AG08395 (cell line): Measurements from ENCODE around the gene RASL10A.

Experiments
- DNase-seq: peaks from one replicate; pipeline ENCODE4 v3.0.0; 2012; ENCODE audit warnings: mixed read lengths, low spot score

RASL10A gene

GRCh38 chr22:29269230-29269604 lies 46.3 kb downstream of the RASL10A start:
- DNase-seq, result no peak

- peak; percentile 72 for DNase-seq
These were observed 46.8 kb downstream of the RASL10A start for GRCh38 chr22:29268511-29269229.

- DNase-seq, result peak; percentile 97
These were observed 47.5 kb downstream of the RASL10A start, which contains the start of the genes EWSR1 and RHBDD3 for GRCh38 chr22:29267858-29268510. Gene EWSR1 (plus strand): TSS chr22:29268268. CDS start chr22:29268337, 69 bp downstream. Gene RHBDD3 (minus strand): TSS chr22:29267981. CDS start chr22:29265626, 2,355 bp downstream.

GRCh38 chr22:29267462-29267857 lies 48.0 kb downstream of the RASL10A start:
- no peak for DNase-seq

- no peak for DNase-seq
These were observed 48.7 kb downstream of the RASL10A start for GRCh38 chr22:29266564-29267461.

GRCh38 chr22:29265929-29266328 lies 49.6 kb downstream of the RASL10A start:
- DNase-seq, result no peak

- DNase-seq, result no peak
These were observed 50.2 kb downstream of the RASL10A start for GRCh38 chr22:29265305-29265704.

GRCh38 chr22:29263791-29264276 lies 51.7 kb downstream of the RASL10A start:
- DNase-seq, result no peak
